ENCODE measurements around the gene AXIN1.
"Not testable (repeated sequence)": the region's sequence is repeated elsewhere in the genome, so short reads cannot be mapped to it uniquely, and the experiment has no call there.

AXIN1 gene

GRCh38 chr16:264440-264951 is 88.0 kb downstream of the AXIN1 start:
- DNase-seq: no peak

- no peak for DNase-seq
Observed at GRCh38 chr16:263944-264343, 88.6 kb downstream of the AXIN1 start.

DNA sequence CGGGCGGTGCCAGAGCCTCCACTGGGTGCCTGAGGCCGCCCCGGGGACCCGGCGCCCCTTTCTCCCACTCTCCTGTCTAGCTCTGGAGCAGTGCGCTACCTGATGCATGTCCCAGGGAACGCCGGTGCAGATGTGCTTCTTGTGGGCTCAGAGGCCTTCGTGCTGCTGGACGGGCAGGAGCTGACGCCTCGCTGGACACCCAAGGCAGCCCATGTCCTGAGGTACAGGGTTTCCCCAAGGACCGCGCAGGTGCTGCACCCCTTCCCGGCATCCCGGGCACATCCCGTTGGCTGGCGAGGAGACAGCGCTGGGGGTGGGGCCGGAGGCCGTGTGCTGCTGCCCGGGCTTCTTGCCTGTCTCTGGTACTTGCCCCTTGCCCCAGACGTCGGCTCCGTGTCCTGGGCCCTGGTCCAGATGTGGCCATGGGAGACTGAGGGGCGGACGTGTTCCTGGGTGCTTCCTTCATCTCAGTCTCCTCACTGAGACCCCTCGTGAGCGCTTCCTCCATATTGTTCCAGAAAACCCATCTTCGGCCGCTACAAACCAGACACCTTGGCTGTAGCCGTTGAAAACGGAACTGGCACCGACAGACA is 89.2 kb downstream of the AXIN1 start:
- DNase-seq: no peak

GRCh38 chr16:262121-262745 is 90.3 kb downstream of the AXIN1 start:
- no peak for DNase-seq

- no peak for DNase-seq
Observed at GRCh38 chr16:261031-261691, 91.4 kb downstream of the AXIN1 start.

DNA sequence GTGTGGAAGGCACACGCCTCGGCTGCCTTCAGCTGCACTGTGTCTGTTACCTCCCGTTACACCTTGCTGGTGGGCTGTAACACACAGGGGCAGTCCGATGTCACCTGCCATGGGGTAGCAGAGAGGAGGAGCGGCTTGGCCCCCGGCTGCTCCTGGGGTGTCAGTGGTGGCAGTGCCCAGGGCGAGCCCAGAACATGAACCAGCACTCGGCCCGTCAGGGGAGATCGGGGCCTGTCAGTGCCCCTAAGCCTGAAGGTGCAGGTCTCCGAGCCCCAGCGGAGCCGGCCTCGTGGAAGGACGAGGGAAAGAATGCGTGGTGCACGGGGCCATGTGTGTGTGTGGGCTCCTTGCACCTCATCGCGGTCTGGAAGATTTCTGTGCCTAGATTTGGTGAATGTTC is 92.2 kb downstream of the AXIN1 start:
- DNase-seq: no peak

GRCh38 chr16:259814-260253 is 92.7 kb downstream of the AXIN1 start:
- DNase-seq: no peak

DNA sequence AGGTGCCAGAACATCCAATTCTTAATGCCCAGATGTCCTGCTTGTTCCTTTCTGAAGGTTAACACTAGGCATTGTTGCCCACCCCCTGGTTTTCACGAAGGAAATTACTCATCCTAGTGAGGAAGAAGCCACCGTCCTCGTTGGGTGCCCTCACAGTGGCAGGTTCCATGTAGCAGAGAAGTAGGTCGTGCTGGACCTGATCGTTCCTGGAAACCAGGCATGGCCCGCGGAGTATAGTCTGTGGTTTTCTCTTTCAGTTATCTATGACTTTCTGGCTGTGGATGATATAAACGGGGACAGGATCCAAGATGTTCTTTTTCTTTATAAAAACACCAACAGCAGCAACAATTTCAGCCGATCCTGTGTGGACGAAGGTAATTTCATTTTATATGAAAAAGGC is 93.3 kb downstream of the AXIN1 start:
- DNase-seq: no peak

DNA sequence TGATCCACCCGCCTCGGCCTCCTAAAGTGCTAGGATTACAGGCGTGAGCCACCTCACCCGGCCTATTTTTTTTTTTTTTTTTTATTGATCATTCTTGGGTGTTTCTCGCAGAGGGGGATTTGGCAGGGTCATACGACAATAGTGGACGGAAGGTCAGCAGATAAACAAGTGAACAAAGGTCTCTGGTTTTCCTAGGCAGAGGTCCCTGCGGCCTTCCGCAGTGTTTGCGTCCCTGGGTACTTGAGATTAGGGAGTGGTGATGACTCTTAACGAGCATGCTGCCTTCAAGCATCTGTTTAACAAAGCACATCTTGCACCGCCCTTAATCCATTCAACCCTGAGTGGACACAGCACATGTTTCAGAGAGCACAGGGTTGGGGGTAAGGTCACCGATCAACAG is 94.4 kb downstream of the AXIN1 start:
- not testable (repeated sequence) for DNase-seq

DNA sequence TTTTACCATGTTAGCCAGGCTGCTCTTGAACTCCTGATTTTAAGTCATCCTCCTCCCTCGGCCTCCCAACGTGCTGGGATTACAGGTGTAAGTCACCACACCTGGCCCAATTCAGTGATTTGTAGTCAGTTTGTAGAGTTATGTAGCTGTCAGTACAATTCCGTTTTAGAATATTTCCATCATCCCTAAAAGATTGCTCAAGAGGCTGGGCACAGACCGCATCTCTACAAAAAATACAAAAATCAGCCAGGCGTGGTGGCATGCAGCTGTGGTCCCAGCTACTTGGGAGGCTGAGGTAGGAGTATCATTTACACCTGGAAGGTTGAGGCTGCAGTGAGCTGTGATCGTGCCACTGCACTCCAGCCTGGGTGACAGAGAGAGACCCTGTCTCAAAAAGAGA is 97.3 kb downstream of the AXIN1 start:
- no peak for DNase-seq

DNA sequence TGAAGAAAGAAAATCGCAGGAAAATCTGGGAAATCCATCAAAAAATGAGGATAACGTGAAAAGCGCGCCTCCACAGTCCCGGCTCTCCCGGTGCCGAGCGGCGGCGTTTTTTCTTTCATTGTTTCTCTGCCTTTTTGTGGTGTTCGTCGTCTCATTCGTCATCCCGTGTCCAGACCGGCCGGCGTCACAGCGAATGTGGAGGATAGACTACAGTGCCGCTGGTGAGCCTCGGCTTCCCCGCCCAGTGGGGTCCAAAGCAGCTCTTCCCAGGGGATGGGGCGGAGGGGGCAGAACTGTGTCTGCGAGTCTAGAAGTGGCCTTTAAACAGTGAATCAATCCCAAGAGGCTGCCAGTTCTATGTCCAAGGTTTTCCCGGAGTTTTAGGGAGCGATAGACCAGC is 98.1 kb downstream of the AXIN1 start:
- no peak for DNase-seq

GRCh38 chr16:253833-254232 is 98.7 kb downstream of the AXIN1 start:
- DNase-seq: peak in 1 of 2 donors; percentile 8

DNA sequence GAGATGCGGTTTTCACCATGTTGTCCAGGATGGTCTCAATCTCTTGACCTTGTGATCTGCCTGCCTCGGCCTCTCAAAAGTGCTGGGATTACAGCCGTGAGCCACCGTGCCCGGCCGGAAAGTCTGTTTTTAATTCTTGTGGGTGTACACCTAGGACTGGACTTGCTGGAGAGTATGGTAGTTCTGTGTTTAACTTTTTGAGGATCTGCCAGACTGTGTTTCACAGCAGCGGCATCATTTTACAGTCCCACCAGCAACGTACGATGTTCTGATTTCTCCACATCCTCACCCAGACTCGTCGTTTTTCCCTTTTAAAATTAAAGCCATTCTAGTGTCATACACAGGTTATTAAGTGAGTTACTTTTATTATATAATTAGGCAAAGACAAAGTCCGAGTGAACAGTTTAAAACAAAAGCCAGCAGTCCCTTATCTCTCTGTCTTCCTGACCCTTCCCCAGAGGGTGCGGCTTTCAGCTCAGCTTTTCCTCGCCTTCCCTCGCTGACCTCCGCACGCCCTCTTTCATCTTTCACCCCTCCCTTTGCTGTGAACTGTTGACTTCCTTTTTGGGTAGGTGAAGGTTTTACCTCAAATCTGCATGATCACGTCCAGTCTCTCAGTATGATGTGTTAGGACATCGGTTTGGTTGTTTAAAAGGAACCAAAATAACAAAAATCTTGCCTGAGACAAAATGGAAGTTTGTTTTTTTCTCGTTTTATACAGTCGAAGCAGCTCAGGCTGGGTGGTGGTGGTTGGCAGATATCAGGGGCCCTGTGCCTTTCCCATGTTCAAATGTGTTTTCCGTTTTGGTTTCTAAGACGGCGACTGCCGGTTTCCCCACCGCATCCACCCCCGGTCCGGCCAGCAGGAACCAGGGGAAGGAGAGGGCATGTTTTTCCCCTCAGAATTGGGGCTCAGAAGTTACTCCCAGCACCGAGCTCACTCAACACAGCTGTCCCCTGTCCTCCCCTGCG is 99.9 kb downstream of the AXIN1 start:
- peak; percentile 14 to 30 for DNase-seq

- no peak for DNase-seq
Observed at GRCh38 chr16:249431-249830, 103.1 kb downstream of the AXIN1 start.

GRCh38 chr16:247027-247426 is 105.5 kb downstream of the AXIN1 start:
- DNase-seq: no peak

- DNase-seq: no peak
Observed at GRCh38 chr16:245105-245504, 107.4 kb downstream of the AXIN1 start.

GRCh38 chr16:243348-243747 is 109.2 kb downstream of the AXIN1 start:
- no peak for DNase-seq

DNA sequence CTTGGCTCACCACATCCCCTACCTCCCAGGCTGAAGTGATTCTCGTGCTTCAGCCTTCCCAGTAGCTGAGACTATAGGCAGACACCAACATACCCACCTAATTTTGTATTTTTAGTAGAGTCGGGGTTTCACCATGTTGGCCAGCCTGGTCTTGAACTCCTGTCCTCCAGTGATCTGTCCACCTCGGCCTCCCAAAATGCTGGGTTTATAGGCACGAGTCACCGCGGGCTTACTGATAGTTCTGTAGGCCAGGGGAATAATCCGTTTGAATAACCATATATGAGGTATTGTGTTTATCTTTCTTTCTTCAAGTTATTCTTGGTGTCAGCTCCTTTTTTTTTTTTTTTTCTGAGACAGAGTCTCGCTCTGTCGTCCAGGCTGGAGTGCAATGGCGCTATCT is 110.2 kb downstream of the AXIN1 start:
- DNase-seq: no peak

- DNase-seq: no peak
Observed at GRCh38 chr16:240559-240958, 112.0 kb downstream of the AXIN1 start.

DNA sequence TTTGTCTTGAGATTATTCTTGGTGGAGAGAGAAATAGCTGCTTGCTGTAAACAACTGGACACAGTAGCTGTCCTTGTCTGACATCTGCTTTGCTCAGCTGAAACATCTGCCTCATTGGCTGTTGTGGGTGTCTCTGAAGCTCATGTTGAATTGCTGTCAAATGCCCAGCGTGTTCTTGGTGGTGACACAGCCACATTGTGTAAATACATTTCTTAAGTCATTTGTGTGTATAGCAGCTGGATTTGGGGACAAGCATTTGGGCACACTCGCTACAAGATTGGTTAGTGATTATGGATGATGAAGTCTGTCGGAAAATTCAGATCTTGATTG is 112.6 kb downstream of the AXIN1 start:
- no peak for DNase-seq
